ENCODE results near the gene GLYATL2.

DNA sequence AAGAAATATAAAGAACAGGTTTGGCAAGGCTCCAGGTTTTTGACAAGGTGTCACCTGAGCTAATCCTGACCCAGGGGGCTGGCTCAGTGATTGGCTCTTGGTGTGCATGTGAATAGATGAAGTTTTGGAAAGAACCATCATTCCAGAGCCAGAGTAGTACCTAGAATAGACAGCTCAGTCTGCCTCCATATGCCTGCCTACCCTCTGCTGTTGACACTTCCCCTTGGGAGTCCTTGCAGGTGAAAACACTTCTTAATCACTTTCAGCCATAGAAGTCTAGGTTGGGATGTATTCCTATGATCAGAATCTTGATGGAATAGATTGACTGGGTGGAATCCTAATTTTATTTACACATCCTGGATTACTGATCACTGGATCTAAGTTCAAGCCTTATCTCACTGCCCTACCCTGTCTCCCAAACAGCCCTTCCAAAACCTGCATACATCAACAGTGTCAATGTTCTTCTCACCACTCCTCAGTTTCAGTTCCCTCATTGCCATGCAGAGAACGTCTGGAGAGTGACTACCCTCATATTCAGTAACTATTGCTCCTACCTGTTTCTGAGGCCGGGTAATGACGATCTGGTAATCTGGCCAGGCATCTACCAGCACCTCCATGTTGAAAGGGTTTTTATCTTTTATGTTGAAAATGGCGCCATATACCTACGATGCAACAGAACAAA is 6.7 kb downstream of the GLYATL2 start:
- TF ChIP-seq, protein P1, sequence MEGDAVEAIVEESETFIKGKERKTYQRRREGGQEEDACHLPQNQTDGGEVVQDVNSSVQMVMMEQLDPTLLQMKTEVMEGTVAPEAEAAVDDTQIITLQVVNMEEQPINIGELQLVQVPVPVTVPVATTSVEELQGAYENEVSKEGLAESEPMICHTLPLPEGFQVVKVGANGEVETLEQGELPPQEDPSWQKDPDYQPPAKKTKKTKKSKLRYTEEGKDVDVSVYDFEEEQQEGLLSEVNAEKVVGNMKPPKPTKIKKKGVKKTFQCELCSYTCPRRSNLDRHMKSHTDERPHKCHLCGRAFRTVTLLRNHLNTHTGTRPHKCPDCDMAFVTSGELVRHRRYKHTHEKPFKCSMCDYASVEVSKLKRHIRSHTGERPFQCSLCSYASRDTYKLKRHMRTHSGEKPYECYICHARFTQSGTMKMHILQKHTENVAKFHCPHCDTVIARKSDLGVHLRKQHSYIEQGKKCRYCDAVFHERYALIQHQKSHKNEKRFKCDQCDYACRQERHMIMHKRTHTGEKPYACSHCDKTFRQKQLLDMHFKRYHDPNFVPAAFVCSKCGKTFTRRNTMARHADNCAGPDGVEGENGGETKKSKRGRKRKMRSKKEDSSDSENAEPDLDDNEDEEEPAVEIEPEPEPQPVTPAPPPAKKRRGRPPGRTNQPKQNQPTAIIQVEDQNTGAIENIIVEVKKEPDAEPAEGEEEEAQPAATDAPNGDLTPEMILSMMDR (IDR thresholded peaks at IDR 0.05 in 2 of 3, conservative IDR thresholded peaks at IDR 0.05 in 1 of 3; ENCODE audit: control insufficient read depth in 2 of 3, extremely low read depth in 1 of 3, insufficient read depth in 1 of 3, low read depth in 3 of 3, low read length in 3 of 3), result no peak
- TF ChIP-seq POLR2AphosphoS5 (IDR thresholded peaks at IDR 0.05; ENCODE audit: low read length), result no peak

Measured in GM12878 (cell line).